GM19452 (cell line): ENCODE measurements around the gene TMEM229A.
"Not testable (repeated sequence)": the region's sequence is repeated elsewhere in the genome, so short reads cannot be mapped to it uniquely, and the experiment has no call there.

ENCODE experiments used
- ATAC-seq: cut with Tn5 transposase; IDR thresholded peaks from one replicate; pipeline ENCODE4 v1.9.1; 2021; ENCODE audit not compliant: unreplicated experiment

Gene TMEM229A

GRCh38 chr7:124033095-124033806, 384 bp upstream of the TMEM229A start:
- ATAC-seq, result no peak

DNA sequence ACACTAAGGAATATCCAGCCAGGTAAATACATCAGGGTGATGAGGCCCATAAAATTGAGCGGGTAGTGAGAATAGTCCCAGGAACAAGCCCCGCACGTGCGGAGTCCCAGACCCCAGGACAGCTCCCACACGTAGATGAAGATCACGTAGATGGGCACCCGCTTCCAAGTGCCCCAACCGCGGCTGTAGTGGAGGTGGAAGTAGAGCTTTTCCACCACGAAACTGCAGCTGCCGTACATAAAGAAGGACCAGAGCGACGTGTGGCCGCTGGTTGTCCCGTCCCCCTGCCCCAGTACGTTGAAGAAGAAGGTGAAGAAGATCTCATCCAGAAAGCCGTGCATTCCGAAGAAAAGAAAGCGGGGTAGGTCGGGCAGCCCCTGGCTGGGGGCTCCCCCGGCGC, 948 bp downstream of the TMEM229A start:
- ATAC-seq, result no peak

DNA sequence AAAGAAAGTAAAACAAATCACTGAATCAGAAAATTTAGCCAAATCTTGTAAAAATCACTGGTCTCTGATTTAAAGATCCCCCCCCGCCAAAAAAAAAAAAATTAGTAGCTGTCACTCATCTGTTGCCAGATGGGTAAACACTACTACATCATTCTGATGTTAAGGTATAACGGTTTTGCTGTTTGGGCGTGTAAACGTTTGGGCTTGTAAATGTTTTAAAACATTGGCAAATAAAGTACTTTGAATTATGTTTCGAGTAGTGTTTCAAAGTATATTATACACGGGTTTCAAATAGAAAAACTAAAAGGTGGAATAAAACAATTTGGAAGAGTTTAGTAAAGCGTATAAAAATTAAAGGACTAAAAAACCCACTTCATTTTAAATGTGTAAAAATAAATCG, 1.5 kb downstream of the TMEM229A start:
- ATAC-seq, result no peak

DNA sequence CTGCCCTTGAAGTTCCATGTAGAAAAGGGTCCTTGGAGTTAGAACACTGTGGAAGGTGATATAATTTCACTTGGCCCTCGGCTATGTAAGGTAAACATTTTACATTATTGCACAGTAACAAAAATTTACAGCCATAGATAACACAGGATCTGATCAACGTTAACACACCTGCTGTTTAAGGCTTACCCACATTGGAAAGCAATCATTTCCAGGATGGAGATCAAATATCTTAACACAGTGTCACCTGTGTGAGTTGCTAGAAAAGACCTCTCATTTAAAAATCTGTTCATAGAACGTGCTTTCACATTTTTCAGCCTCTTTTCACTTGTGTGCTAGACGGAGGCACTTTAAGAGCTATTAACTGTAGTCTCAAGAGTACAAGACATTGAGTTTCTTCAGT, 1.9 kb downstream of the TMEM229A start:
- ATAC-seq, result no peak

DNA sequence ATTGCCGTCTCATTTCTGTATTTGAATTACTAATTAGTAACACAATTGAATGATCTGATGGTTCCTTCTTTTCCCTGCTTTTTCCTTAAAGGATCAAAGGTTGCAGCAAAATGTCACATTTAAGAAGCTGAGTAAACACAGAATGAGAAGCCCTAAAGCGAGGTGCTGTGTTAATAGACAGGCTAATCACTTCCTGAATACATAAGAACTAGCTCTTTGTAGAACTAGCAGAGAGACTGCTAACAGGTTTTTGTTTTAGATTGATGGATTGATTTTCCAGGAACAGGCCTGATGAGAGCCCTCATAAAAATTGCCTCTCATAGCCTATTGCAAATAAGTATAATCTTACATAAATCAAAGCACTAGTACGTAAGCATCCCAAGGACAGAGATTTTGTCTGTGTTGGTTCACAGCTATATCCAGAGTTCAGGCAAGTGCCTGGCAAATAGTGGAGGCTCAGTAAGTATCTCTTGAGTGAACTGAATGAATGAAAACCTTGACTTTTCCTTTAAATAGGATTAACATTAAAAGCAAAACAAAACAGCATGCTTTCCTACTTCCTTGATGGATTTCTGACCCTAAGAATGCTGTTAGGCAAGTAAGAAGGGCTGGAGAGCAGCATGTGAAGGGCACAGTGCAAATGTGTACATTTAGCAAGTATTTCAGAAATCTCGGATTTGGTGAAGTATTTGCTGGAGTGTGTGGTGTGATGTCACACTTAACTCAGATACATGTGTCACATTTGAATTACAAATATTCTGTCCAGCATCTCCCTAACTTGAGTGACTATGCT, 3.3 kb downstream of the TMEM229A start:
- no peak for ATAC-seq

DNA sequence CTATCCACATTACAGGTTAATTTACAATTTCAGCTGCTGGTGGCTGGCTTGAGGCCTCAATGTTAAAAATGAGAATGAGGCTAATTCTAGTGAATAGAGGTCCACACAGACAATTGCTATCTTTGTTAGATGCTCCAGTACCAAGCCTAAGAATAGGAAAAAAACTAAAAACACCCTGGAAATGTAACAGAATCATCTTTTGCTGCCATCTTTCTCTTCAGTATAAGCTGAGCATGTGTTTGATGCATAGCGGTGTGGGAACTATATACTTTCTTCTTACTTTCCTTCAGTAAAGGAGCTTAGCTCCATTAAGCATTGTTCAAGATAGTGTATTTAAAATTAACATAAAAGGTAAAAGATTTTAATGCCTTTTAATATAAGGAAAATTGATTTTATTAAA, 5.6 kb downstream of the TMEM229A start:
- no peak for ATAC-seq

DNA sequence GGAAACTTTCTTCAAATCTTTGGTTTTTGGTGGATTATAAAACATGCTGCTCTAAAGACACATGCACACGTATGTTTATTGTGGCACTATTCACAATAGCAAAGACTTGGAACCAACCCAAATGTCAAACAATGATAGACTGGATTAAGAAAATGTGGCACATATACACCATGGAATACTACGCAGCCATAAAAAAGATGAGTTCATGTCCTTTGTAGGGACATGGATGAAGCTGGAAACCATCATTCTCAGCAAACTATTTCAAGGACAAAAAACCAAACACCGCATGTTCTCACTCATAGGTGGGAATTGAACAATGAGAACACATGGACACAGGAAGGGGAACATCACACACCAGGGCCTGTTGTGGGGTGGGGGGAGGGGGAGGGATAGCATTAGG, 8.5 kb downstream of the TMEM229A start:
- not testable (repeated sequence) for ATAC-seq

DNA sequence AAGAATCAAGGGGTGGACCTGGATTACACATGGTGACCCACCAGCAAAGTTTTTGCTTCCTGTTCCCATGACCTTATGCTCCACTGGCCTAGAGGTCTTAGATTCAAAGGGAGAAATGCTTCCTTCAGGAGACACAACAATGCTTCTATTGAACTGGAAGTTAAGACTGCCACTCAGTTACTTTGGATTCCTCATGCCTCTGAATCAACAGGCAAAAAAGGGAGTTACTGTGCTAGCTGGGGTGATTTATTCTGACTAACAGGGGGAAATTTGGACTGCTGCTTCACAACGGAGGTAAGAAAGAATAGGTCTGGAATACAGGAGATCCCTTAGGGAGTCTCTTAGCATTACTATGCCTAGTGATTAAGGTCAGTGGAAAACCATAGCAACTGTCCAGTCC, 10.3 kb downstream of the TMEM229A start:
- no peak for ATAC-seq

DNA sequence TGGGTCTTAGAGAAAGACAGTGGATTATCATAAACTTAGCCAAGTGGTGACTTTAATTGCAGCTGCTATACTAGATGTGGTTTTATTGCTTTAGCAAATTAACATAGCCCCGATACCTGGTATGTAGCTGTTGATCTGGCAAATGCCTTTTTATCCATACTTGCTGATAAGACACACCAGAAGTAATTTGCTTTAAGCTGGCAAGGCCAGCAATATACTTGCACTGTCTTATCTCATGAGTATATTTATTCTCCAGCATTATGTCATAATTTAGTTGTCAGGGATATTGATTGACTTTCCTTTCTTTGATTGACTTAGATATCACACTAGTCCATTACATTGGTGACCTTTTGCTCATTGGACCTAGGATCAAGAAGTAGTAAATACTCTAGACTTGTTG, 12.8 kb downstream of the TMEM229A start:
- ATAC-seq, result no peak

- no peak for ATAC-seq
Measured at GRCh38 chr7:124013306-124013705, 19.6 kb downstream of the TMEM229A start.

- no peak for ATAC-seq
Measured at GRCh38 chr7:124012864-124013263, 20.0 kb downstream of the TMEM229A start.

GRCh38 chr7:124009321-124009720, 23.5 kb downstream of the TMEM229A start:
- no peak for ATAC-seq

- ATAC-seq, result not testable (repeated sequence)
Measured at GRCh38 chr7:124008296-124008695, 24.6 kb downstream of the TMEM229A start.

GRCh38 chr7:123999703-124000102, 33.2 kb downstream of the TMEM229A start:
- no peak for ATAC-seq

- no peak for ATAC-seq
Measured at GRCh38 chr7:123998921-123999320, 33.9 kb downstream of the TMEM229A start.

DNA sequence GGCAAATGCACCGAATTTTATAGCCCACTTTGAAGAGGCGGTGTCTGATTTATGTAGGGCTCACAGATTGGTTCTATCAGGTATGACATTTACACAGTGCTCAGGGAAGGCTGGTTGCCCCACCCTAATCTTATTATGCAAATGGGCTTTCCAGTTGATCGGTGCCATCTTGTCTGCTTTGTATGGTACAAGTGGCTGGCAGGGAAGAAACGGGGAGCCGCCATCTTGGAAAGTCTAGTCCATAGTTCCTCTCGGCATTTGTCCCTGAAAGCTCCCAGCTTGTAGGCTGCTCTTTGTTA, 36.6 kb downstream of the TMEM229A start:
- no peak for ATAC-seq

DNA sequence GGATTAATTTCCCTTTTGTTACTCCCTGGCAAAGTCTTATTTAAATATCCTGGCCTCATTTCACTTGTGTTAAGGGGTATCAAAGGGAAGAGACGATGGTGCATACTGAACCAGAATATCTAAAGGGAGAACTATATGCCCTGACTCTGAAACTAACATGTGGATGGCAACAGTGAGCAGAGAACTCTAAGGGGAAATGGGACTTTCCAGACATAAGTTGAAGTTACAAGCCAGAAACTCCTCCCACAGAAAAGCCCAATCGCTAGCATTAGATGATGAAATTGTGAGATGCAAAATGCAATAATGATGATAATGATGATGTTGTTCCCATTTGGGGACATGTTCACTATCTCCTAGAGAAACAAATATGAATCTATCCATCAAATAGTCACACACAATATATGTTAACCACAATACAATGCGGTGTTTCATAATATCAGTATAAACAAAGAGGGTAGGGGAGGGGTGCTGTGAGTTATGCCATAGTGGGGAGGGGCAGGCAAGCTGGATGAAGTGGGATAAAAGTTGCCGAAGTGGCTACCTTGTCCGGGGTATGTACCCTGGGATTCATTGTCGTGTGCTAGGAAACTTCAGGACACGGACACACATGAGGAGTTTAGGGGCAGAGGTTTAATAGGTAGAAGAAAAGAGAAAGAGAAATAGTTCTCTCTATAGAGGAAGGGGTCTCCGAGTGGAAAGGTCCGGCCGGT, 37.1 kb downstream of the TMEM229A start:
- ATAC-seq, result no peak

DNA sequence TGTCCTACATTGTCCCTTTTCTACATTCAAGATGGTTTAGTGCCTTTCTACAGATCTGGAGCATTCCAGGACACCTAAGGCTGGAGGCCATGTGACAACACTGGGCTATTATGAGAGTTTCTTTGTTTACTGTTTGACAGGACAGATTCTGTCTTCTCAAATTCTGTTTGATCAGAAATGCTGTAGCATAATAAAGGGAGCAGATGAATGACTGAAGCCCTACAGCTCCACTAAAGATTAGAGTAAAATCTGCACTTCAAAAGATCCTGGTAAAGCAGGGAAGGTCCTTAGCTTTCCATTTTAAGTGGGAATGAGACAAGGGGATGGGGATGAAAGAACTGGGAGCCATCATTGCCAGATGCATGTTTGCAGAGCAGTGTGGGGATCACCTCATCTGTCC, 38.4 kb downstream of the TMEM229A start:
- ATAC-seq, result no peak

- no peak for ATAC-seq
Measured at GRCh38 chr7:123993996-123994395, 38.9 kb downstream of the TMEM229A start.

DNA sequence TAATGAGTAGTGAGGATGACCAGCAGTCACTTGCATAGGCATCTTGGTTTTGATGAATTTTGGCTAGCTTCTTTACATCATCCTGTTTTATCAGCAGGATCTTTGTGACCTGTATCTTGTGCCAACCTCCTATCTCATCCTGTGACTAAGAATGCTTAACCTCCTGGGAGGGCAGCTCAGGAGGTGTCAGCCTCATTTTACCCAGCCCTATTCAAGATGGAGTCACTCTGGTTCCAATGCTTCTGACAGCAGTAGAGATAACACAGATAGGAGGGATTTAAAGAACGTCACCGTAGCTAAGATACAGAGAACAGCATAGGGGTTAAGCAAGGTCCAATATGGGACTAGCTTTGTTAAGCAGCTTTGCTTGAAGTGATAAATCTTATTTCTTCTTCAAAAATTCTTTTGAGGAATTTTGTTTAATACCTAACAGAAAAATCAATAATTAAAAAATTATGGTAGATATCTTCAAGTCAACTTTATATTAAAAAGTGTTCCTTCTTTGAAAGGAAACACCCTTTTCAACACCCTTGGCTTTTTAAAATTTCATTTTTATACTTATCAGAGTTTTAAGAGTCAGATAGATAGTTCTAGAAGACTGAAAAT, 39.9 kb downstream of the TMEM229A start:
- ATAC-seq, result no peak

DNA sequence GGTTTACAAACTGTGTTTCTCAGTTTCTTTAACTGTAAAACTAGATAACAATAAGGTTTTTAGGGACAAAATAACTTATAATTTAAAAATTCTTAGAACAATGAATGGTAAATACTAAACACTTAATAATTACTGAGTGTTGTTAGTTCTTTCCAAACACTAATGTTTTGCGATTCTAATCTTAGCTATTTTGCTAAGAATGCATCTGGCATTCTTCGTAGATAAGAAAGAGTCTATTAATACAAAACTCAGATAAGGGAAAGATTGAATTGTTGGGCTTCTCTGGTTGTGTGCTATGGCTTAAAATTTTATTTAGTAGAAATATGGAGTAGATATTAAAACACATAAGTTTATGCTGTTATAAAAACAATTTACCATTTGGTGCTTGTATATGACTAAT, 45.4 kb downstream of the TMEM229A start:
- no peak for ATAC-seq
